HG02571 (cell line): ENCODE data around the gene KCNK7.

Experiments used
- ATAC-seq: cut with Tn5 transposase; IDR thresholded peaks from one replicate; pipeline ENCODE4 v1.9.1; 2021; ENCODE audit warnings: mild to moderate bottlenecking, moderate library complexity; ENCODE audit not compliant: unreplicated experiment

The KCNK7 gene

DNA sequence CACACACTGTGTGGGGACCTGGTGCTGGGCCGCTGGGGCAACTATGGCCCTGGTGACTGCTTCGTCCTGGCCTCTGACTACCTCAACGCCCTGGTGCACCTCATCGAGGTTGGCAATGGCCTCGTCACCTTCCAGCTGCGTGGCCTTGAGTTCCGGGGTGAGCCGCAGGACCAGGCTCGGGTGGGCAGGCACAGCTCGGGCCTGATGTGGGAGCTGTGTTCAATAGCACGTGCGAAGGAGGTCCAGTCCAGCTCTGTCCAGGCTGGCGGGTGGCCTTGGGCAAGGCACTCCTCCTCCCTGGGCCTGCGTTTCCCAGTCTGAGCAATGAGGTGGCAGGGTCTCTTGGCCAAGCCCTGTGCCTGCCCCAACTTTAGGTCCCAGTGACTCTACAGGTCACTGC, 34.0 kb upstream of the KCNK7 start:
- no peak for ATAC-seq

DNA sequence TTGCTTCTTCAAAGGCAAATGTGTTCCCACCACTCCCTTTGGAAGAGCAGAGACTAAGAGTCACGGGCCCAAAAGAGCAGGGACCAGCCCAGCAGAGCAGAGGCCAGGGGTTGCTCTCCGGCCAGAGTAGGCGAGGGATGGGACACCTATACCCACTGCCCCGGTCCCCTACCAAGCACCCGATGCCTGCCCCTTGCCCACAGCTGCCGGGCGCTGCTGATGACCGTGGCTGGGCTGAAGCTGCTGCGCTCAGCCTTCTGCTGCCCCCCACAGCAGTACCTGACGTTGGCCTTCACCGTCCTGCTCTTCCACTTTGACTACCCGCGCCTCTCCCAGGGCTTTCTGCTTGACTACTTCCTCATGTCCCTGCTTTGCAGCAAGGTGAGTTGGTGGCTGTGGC, 31.6 kb upstream of the KCNK7 start:
- no peak for ATAC-seq

GRCh38 chr11:65625628-65626342, 30.2 kb upstream of the KCNK7 start:
- no peak for ATAC-seq

DNA sequence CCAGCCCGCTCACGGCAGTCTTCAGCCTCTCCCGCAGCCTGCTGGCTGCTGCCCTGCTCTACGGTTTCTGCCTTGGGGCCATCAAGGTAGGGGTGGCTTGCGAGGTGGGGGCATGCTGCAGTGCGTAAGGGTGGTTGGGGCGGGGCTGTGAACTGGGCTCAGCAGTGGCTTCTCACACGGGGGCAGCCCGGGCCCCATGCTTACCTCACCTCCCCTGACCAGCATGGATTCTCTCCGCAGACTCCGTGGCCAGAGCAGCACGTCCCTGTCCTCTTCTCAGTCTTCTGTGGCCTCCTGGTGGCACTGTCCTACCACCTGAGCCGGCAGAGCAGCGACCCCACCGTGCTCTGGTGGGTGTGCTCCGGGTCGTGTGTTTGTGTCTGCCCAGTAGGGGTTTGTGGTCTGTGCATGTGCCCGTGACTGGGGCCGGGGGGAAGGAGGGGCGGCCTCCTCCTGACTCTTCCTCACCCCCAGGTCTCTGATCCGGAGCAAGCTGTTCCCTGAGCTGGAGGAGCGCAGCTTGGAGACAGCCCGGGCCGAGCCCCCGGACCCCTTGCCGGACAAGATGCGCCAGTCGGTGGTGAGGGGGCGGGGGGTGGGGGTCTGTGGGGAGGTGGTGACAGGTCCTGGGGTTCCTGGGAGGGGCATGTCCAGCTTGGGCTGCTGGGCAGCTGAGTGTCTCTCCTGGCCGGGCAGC, 29.5 kb upstream of the KCNK7 start:
- no peak for ATAC-seq

DNA sequence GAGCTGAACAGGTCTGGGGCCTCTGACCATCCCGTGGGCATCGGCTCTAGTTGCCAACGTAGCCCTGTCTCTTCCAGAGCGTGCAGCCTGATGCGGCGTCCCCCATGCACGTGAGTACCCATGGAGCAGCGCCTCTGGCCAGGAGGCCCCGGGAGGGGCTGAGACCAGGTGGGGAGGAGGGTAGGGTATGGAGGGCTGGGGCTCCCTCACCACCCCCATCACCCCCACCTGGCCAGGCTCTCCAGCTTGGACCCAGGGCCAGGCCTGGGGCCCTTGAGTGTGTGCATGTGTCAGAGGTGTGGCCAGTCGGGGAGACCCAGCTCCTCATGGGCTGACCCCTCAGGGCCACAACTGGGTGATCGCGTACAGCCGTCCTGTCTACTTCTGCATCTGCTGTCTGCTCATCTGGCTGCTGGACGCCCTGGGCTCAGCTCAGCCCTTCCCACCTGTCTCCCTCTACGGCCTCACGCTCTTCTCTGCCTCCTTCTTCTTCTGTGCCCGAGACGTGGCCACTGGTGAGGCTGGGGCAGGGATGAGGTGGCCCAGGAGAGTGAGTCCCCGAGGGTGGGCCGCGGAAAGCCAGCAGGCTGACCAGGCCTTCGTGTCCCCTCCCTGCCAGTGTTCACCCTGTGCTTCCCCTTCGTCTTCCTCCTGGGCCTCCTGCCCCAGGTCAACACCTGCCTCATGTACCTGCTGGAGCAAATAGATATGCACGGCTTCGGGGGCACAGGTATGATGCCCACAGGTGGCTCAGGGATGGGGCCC, 28.4 kb upstream of the KCNK7 start:
- no peak for ATAC-seq

GRCh38 chr11:65623177-65623576, 27.6 kb upstream of the KCNK7 start:
- no peak for ATAC-seq

GRCh38 chr11:65622011-65622410, 26.4 kb upstream of the KCNK7 start:
- ATAC-seq = no peak

DNA sequence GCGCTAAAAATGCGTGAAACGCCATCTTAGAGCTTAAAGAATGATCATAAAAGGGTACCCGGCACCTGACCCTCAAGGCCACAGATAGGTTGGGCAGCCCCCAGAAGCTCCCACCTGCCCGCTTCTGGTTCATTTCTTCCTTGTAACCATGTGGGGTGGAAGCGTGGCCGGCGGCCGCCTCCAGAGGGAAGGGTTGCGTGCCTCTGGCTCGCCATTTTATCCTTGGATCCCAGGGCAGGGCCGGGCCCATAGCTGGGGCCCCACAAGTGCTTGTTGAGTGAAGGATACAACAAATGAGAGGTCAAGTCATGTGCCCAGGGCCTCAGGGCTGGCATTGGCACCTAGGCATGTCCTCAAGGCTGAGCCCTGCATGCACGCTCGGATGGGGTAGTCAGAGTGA, 25.9 kb upstream of the KCNK7 start:
- ATAC-seq = no peak

DNA sequence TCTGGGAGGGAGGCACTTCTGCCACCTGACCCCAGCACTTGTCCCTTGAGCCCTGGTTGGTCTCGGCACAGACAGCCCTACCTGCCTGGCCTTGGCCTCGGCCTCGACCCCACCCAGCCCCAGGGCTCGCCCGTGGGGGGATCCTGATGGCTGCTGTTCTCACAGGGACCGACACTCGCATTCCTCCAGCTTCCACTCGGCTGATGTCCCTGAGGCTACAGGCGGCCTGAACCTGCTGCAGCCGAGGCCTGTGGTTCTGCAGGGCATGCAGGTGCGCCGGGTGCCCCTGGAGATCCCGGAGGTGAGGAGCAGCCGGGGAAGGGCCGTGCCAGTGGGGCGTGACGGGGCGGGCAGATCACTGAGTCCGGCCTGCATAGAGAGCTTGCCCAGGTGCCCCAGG, 25.1 kb upstream of the KCNK7 start:
- no peak for ATAC-seq

DNA sequence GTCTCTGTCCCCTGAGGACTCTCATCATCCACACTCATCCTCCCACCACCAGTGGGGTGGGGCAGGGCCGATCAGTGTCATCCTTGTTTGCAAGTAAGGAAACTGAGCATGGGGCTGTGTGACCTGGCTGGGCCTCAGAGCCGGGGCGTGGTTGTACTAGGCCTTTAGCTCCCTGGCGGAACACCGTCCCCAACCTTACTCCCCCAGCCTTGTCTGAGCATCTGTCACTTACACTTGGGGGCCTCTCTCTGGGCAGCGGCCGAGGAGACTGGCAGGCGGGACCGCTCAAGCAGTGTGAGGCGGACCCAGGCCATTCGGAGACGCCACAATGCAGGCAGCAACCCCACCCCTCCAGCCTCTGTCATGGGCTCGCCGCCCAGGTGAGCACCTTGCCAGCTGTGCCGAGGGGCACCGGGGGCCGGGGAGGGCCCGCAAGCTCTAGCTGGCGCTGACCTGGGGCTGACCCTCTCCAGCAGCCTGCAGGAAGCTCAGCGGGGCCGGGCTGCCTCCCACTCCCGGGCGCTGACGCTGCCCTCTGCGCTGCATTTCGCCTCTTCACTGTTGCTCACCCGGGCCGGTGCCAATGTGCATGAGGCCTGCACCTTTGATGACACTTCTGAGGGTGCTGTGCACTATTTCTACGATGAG, 23.8 kb upstream of the KCNK7 start:
- no peak for ATAC-seq

DNA sequence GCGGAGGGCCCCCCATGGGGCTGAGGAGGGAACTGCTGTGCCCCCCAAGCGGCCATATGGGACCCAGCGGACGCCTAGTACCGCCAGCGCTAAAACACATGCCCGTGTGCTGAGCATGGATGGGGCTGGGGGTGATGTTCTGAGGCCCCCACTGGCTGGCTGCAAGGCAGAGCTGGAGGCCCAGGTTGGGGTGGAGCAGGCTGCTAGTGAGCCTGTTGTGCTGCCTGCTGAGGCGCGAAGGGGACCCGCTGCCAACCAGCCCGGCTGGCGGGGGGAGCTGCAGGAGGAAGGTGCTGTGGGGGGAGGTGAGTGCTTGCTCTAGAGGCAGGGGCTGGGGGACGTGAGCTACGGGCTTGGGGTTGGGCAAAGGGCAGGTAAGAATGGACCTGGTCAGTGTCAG, 23.2 kb upstream of the KCNK7 start:
- no peak for ATAC-seq

GRCh38 chr11:65617990-65618751, 22.6 kb upstream of the KCNK7 start:
- no peak for ATAC-seq

DNA sequence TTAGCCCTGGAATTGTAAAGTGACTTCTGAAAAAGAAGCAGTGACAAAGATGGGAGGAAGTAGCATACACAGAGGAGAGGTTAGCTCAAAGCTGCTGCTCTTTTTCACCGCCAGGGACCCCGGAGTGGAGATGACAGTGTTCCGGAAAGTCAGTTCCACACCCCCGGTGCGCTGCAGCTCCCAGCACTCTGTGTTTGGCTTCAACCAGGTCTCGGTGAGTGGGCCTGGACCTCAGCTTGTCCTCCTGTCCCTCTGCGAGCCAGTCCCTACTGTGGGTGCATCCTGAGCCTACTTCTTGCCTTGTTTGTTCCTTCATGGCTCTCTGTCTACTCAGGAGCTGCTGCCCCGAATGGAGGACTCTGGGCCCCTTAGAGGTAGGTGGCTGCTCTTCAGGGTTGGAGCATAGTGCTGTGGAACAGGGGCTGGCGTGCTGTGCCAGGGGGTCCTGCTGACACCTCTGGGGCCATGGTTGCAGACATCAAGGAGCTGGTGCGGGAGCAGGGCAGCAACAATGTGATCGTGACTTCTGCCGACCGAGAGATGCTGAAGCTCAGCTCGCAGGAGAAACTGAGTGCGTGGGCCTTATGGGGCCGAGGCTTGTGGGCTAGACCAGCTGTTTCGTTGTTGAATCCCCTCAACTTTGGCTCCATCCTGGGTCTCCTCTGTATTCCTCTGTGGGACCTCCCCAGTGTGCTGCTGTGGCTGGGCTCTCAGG, 21.7 kb upstream of the KCNK7 start:
- ATAC-seq = no peak

- no peak for ATAC-seq
Observed at GRCh38 chr11:65616575-65617001, 21.0 kb upstream of the KCNK7 start.

DNA sequence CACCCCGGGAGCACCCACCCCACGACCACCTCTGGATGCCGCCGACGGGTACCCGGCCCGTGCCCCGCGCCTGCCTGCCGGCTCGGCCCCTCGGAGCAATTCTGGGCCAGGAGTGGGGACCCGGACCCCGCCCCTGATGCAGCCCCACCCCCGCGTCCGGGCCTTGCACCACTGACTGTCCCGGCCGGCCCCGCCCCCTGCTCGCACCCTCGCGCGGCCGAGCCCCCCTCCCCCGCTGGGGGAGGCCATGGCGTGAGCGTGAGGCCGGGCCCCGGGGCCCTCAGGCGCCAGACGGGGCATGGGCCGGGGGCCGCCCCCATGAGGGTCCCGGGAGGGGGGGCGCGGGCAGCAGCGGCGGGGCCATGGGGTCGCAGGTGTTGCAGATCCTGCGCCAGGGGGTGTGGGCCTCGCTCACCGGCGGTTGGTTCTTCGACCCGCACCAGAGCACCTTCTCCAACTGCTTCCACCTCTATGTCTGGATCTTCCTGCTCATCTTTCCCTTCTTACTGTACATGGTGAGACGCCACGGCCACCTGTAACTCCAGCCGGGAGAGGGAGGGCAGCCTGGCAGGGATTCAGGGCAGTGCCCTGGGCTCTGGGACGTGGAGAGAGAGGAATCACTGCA, 20.5 kb upstream of the KCNK7 start:
- no peak for ATAC-seq

GRCh38 chr11:65615229-65615949, 19.8 kb upstream of the KCNK7 start, which contains the start of gene PCNX3:
TSS of gene PCNX3 (plus strand) at chr11:65615776. CDS start at chr11:65616312, 536 bp downstream.
- peak; percentile 73 for ATAC-seq

DNA sequence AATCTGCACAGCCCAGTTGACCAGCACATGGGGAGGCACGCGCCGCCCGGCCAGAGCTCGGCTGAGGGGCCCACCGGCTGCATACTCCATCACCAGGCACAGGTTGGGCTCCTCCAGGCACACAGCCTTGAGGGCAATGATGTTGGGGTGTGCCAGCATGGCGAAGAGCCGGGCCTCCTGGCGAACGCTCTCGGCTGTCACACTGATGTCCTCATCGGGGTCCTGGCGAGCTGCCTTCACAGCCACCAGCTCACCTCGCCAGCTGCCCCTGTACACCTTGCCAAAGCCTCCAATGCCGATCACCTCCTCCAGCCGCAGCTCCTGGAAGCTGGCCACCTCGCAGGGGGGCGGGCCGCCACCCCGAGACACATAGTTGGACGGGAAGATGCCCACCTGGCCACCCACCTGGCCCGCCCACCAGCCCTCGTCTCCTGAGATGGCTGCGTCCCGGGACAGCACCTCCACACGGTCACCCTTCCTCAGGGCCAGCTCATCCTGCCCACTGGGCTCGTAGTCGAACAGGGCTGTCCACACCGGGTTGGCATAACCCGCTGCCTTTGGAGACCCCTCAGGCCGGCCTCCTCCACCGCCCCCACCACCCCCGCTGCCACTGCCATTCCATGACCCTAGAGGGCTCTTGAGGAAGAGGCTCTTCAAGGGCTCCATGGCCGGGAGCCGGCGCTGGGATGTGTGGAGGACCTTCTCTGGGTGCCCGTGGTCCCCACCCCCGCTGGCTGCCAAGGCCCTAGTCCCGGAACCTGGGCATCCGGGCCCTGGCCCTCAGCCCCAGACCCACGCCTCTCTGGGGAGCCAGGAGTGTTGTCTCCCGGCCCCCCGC, 17.7 kb upstream of the KCNK7 start:
- ATAC-seq = no peak

DNA sequence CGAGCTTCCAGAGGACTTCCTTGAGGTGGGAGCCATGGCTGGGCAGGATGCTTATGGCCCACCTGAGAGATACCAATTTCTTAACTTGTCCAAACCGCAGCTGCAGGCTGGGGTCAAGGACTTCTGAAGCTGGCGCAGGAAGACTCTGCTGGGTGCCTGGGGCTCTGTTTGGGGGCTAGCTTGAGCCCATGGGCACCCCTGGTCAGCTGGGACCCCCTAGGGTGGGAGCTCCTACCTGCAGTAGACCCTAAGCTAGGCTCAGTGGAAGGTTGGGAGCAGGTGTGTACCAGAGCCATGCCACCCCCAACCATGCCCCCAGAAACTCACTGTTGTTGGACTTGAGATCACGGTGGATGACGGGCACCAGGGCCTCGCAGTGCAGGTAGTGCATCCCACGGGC, 17.1 kb upstream of the KCNK7 start:
- no peak for ATAC-seq
